Fibroblast of skin of abdomen (primary cell): ENCODE measurements around the gene CD93.
A peak's percentile ranks its signal among the peaks of the same experiment; 100 is the strongest.

ENCODE experiments used
- DNase-seq: peaks from one replicate; pipeline ENCODE4 v3.0.0-alpha.2; 2013

CD93 gene

GRCh38 chr20:23060629-23061028, 25.5 kb downstream of the CD93 start:
- DNase-seq: no peak

GRCh38 chr20:23059846-23060245, 26.3 kb downstream of the CD93 start:
- no peak for DNase-seq

- DNase-seq: no peak
Observed at GRCh38 chr20:23059001-23059400, 27.1 kb downstream of the CD93 start.

GRCh38 chr20:23058240-23058639, 27.9 kb downstream of the CD93 start:
- no peak for DNase-seq

GRCh38 chr20:23052904-23053303, 33.2 kb downstream of the CD93 start:
- no peak for DNase-seq

- peak; percentile 84 for DNase-seq
Observed at GRCh38 chr20:23050847-23051627, 35.1 kb downstream of the CD93 start.

- no peak for DNase-seq
Observed at GRCh38 chr20:23050076-23050838, 35.9 kb downstream of the CD93 start.

- DNase-seq: peak; percentile 29
Observed at GRCh38 chr20:23049201-23050075, 36.7 kb downstream of the CD93 start, which contains the start of gene THBD. THBD (minus strand) TSS chr20:23049672; CDS start chr20:23049504, 168 bp downstream.

GRCh38 chr20:23048283-23049200, 37.6 kb downstream of the CD93 start:
- peak; percentile 22 for DNase-seq

- no peak for DNase-seq
Observed at GRCh38 chr20:23047738-23048214, 38.3 kb downstream of the CD93 start.

GRCh38 chr20:23047001-23047737, 39.0 kb downstream of the CD93 start:
- no peak for DNase-seq

GRCh38 chr20:23046431-23046830, 39.7 kb downstream of the CD93 start:
- no peak for DNase-seq

- DNase-seq: no peak
Observed at GRCh38 chr20:23043376-23043775, 42.7 kb downstream of the CD93 start.

- no peak for DNase-seq
Observed at GRCh38 chr20:23042270-23042669, 43.9 kb downstream of the CD93 start.

GRCh38 chr20:23039885-23040508, 46.1 kb downstream of the CD93 start:
- no peak for DNase-seq

GRCh38 chr20:23039136-23039875, 46.8 kb downstream of the CD93 start:
- peak; percentile 29 for DNase-seq

- no peak for DNase-seq
Observed at GRCh38 chr20:23037017-23037481, 49.1 kb downstream of the CD93 start.

GRCh38 chr20:23036371-23036770, 49.8 kb downstream of the CD93 start:
- DNase-seq: no peak

- no peak for DNase-seq
Observed at GRCh38 chr20:23035731-23036130, 50.4 kb downstream of the CD93 start.
